H1 (cell line): ENCODE results near the gene MACROH2A1. TPM values are rescaled to one million over a fixed set of nuclear protein-coding genes. Genes with fewer than 3 reads are reported as not detected.

Experiments
- CHD7 ChIP-seq: fragments of 300-600 bp; sonication (generic); IDR thresholded peaks from 2 replicates; pipeline ENCODE4 v1.7.1; 2012; ENCODE audit warnings: low read length, moderate library complexity, mild to moderate bottlenecking, inconsistent platforms; ENCODE audit not compliant: insufficient replicate concordance
- KDM1A ChIP-seq: fragments of 200-600, 300-600 bp; sonication (generic); IDR thresholded peaks from 2 replicates; pipeline ENCODE4 v1.7.1; 2016; ENCODE audit warnings: mild to moderate bottlenecking, low read length, borderline replicate concordance
- polyA plus RNA-seq, 7 experiments: library from polyadenylated mRNA; depleted of rRNA in 3 of 7; stranded (reverse) in 5 of 7; unstranded in 2 of 7; fragments of >200 nt in 5 of 7; fragments of 200-250 nt in 2 of 7; gene quantifications; 1 replicate in 5 of 7; 2 replicates in 1 of 7; 4 replicates in 1 of 7; pipeline versions ENCODE4 v1.2.1 to v1.2.3, GENCODE V29; 2011 to 2013; ENCODE audit warnings: missing spikeins in 2 of 7, mixed read lengths in 2 of 7
- total RNA-seq: library from RNA; stranded (reverse); fragmentation: NEBNext Ultra II Directional; extraction: Animal tissue kit (Norgen Biotek cat#: 25700); gene quantifications from 2 replicates; pipeline ENCODE4 v1.2.1, GENCODE V29; 2021

Gene MACROH2A1
- total and polyA plus RNA-seq, 2 of the 8 experiments (the other 6 are each of a cell fraction or from before 2014, with no cell fraction given), result 60.0 to 92.3 TPM

- TF ChIP-seq CHD7 (no peak), KDM1A (no peak)
Measured at GRCh38 chr5:135376961-135377624, 21.9 kb downstream of the MACROH2A1 start (continued).
